ENCODE measurements around the gene EHMT2.

The EHMT2 gene

DNA sequence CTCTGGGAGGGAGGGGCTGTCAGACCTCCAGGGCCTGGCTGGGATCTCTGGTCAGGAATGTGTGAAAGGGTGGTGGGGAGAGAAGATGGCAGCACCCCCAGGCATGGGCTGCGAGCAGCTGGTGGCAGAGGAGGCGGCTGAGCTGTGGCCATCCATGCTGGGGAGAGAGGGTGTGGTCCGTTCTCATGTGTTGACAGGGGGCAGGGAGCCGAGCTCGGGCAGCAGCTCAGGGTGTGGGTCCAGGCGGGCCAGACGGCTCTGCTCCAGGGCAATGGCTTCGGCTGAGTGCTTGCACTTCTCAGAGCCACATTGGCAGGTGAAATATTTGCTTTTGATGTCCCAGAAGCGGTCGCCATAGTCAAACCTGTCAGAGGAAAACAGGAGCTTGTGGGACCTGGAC is 17.6 kb downstream of the EHMT2 start:
- no peak for DNase-seq
- H3K4me3 ChIP-seq: no peak overlapping the region
- H3K27ac ChIP-seq: no peak overlapping the region
- TF ChIP-seq, protein P1, sequence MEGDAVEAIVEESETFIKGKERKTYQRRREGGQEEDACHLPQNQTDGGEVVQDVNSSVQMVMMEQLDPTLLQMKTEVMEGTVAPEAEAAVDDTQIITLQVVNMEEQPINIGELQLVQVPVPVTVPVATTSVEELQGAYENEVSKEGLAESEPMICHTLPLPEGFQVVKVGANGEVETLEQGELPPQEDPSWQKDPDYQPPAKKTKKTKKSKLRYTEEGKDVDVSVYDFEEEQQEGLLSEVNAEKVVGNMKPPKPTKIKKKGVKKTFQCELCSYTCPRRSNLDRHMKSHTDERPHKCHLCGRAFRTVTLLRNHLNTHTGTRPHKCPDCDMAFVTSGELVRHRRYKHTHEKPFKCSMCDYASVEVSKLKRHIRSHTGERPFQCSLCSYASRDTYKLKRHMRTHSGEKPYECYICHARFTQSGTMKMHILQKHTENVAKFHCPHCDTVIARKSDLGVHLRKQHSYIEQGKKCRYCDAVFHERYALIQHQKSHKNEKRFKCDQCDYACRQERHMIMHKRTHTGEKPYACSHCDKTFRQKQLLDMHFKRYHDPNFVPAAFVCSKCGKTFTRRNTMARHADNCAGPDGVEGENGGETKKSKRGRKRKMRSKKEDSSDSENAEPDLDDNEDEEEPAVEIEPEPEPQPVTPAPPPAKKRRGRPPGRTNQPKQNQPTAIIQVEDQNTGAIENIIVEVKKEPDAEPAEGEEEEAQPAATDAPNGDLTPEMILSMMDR (IDR thresholded peaks at IDR 0.05): no peak
- no peaks in the 10 kb centered on the region for H3K27me3 ChIP-seq
- H3K4me1 ChIP-seq: no peaks in the 10 kb centered on the region
- intact Hi-C loops (cut with DNase I; ENCODE audit: low total_unique reads): no loop called here
- H3K36me3 ChIP-seq: peaks cover 48 to 55% (median 53%) of the 10 kb centered on the region in 3 donors
- no peaks in the 10 kb centered on the region for H3K9me3 ChIP-seq

DNA sequence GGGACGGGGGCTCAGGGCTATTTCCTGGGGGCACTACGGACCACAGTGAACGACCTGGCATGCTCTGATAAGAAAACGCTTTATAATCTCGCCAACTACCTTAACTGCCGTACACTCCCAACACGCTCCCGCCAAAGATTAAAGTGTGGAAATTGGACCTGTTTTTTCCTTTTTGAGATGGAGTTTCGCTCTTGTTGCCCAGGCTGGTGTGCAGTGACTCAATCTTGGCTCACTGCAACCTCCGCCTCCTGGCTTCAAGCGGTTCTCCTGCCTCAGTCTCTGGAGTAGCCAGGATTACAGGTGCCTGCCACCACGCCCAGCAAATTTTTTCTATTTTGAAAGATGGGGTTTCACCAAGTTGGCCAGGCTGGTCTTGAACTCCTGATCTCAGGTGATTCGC is 18.4 kb downstream of the EHMT2 start:
- Histone ChIP-seq H3K4me1 (no peaks in the 10 kb centered on the region), H3K36me3 (peaks cover 41 to 48% (median 45%) of the 10 kb centered on the region in 3 donors), H3K9me3 (no peaks in the 10 kb centered on the region), H3K27me3 (no peaks in the 10 kb centered on the region), H3K4me3 (no peak overlapping the region), H3K27ac (no peak overlapping the region)
- intact Hi-C loops (cut with DNase I; ENCODE audit: low total_unique reads): no loop called here
- DNase-seq: no peak
- TF ChIP-seq, protein P1 (IDR thresholded peaks at IDR 0.05): no peak

DNA sequence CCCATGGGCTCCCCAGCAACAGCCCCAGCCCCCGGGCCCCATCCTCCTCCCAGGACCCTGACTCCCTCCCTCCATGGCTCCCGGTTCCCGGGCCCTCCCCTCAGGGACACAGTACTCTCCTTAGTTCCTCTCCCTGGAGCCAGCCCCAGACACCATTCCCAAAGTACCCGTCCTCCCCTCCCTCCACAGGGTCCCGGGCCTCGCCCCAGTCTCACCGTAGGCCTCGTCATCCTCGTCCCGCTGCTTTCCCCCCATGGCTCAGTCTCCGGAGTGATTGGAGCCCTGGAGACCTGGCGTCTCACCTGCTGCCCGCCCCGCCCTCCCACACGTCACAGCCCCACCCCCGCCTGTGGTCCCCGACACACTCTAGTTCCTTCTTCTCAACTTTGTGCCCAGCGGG is 18.8 kb downstream of the EHMT2 start, which contains the start of gene SLC44A4:
TSS of gene SLC44A4 (minus strand) at position 272 of the 400 bp plus-strand sequence. CDS start at position 255, 17 bp downstream.
- no peak within 1 kb of the TSS for H3K4me3 ChIP-seq
- TF ChIP-seq, protein P1 (IDR thresholded peaks at IDR 0.05): no peak
- H3K9me3 ChIP-seq: no peaks in the 10 kb centered on the region
- intact Hi-C loops (cut with DNase I; ENCODE audit: low total_unique reads): no loop called here
- no peaks in the 10 kb centered on the region for H3K27me3 ChIP-seq
- H3K27ac ChIP-seq: no peak within 1 kb of the TSS
- peaks cover 37 to 43% (median 41%) of the 10 kb centered on the region in 3 donors for H3K36me3 ChIP-seq
- H3K4me1 ChIP-seq: no peaks in the 10 kb centered on the region
- DNase-seq: no peak

DNA sequence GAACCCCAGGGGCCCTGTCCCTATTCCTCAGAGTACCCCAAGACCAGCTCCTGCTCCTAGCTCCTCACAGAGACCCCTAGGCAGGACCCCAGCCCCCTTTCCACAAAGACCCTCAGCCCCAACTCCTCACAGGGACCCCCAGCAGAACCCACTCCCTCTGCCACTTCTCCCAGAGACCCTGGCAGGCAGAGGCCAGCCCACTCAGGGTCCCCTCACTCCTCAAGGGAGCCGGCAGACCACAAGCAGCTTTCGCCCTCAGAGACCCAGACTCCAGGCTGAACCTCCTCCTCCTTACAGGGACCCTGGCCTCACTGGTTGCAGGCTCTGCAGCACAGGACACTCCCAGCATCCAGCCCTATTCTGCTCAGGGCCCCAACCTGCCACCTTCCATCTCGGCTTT is 19.3 kb downstream of the EHMT2 start:
- Histone ChIP-seq H3K4me3 (no peak overlapping the region), H3K27me3 (no peaks in the 10 kb centered on the region), H3K9me3 (no peaks in the 10 kb centered on the region), H3K4me1 (no peaks in the 10 kb centered on the region), H3K27ac (no peak overlapping the region), H3K36me3 (peaks cover 33 to 38% (median 36%) of the 10 kb centered on the region in 3 donors)
- TF ChIP-seq, protein P1 (IDR thresholded peaks at IDR 0.05): no peak
- DNase-seq: no peak
- intact Hi-C loops (cut with DNase I; ENCODE audit: low total_unique reads): no loop called here

DNA sequence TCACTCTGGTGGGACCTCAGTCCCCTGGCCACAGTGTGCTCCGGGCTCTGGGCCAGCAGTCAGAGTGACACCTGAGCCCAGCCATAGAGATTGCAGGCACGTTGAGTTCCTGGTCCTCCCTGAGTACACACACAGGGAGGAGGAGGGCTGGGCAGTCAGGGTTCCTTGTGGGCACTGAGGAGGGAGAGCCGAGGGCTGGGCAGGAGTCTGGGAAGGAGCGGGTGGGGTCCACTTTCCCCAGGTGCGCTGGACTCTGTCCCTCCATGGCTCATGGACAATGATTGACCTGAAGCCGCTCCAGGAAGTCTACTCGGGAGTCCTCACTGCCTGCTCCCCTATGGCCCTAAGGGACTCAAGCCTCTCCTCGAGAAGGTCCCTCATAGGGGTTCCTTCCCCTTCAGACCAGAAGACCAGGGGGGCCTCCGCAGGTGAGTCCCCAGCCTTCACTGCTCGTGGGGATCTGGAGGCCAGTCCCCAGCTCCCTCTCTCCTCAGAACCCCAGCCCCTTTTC is 19.8 kb downstream of the EHMT2 start:
- Histone ChIP-seq H3K9me3 (no peaks in the 10 kb centered on the region), H3K4me1 (no peaks in the 10 kb centered on the region), H3K27me3 (no peaks in the 10 kb centered on the region), H3K36me3 (peaks cover 28 to 33% (median 31%) of the 10 kb centered on the region in 3 donors), H3K4me3 (no peak overlapping the region), H3K27ac (no peak overlapping the region)
- intact Hi-C loops (cut with DNase I; ENCODE audit: low total_unique reads): no loop called here
- no peak for DNase-seq
- TF ChIP-seq, protein P1 (IDR thresholded peaks at IDR 0.05): no peak
